A673 (cell line): ENCODE results near the gene RHOG.

Source experiments
- CTCF ChIP-seq: fragments of 300-800, 200-600 bp; sonication (generic); conservative IDR thresholded peaks from 2 replicates; pipeline ENCODE4 v1.5.1; 2017; ENCODE audit warnings: low read depth, mild to moderate bottlenecking, antibody characterized with exemption, low read length, moderate library complexity, mixed read lengths
- EZH2 ChIP-seq: fragments of 200-600 bp; sonication (generic); IDR thresholded peaks from 2 replicates; pipeline ENCODE4 v1.6.1; 2017; ENCODE audit warnings: borderline replicate concordance, low read depth, mild to moderate bottlenecking, mixed read lengths, antibody characterized with exemption, low read length; ENCODE audit not compliant: poor library complexity, severe bottlenecking

- no peak for TF ChIP-seq CTCF
- TF ChIP-seq EZH2: no peak
These were observed 18.4 kb downstream of the RHOG start for GRCh38 chr11:3822312-3822711.
